A673 (cell line): Measurements from ENCODE around the gene SLC7A5. TPM values are rescaled to one million over a fixed set of nuclear protein-coding genes. Genes with fewer than 3 reads are reported as not detected.
"Not testable (repeated sequence)": the region's sequence is repeated elsewhere in the genome, so short reads cannot be mapped to it uniquely, and the experiment has no call there.

Experiments
- BruUV-seq: library from RNA; stranded (reverse); fragments of 400-500 nt; replicated peaks from 2 replicates; lab custom pipeline; 2021; lab: Mats Ljungman, UMichigan
- CTCF ChIA-PET: fragments of 300-600 bp; sonication (Branson Sonifier 250); formaldehyde crosslinking; loops from one replicate; lab custom pipeline; 2022; ENCODE audit warnings: antibody characterized with exemption; lab: Charles Lee
- POLR2A ChIA-PET: fragments of 300-600 bp; sonication (Branson Sonifier 250); formaldehyde crosslinking; loops from one replicate; lab custom pipeline; 2022; ENCODE audit warnings: antibody characterized with exemption; ENCODE audit not compliant: low non-redundant PET; lab: Charles Lee
- DNase-seq: peaks from one replicate; pipeline ENCODE4 v3.0.0-alpha.2; 2015; ENCODE audit warnings: low spot score
- H3K27ac ChIP-seq: fragments of 200-600 bp; sonication (generic); 2 replicates; pipeline ENCODE4 v1.5.1; 2016; ENCODE audit warnings: mixed run types, low read depth, mild to moderate bottlenecking, mixed read lengths, antibody characterized with exemption, low read length; ENCODE audit not compliant: poor library complexity, severe bottlenecking
- H3K27me3 ChIP-seq: fragments of 200-600 bp; sonication (generic); replicated peaks from 2 replicates; pipeline ENCODE4 v1.6.1; 2017; ENCODE audit warnings: mixed run types, low read depth, mild to moderate bottlenecking, mixed read lengths, antibody characterized with exemption, low read length; ENCODE audit not compliant: insufficient read depth, poor library complexity
- H3K36me3 ChIP-seq: fragments of 200-600 bp; sonication (generic); 2 replicates; pipeline ENCODE4 v1.6.1; 2016; ENCODE audit warnings: mixed run types, mild to moderate bottlenecking, mixed read lengths, antibody characterized with exemption, low read length; ENCODE audit not compliant: insufficient read depth, poor library complexity, severe bottlenecking
- H3K4me1 ChIP-seq: fragments of 200-600 bp; sonication (generic); 2 replicates; pipeline ENCODE4 v1.6.1; 2017; ENCODE audit warnings: mixed run types, mild to moderate bottlenecking, mixed read lengths, antibody characterized with exemption, low read length; ENCODE audit not compliant: insufficient read depth, poor library complexity, severe bottlenecking
- H3K4me3 ChIP-seq: fragments of 200-600 bp; sonication (generic); 2 replicates; pipeline ENCODE4 v1.5.1; 2016; ENCODE audit warnings: low read depth, mixed run types, mild to moderate bottlenecking, mixed read lengths, low read length; ENCODE audit not compliant: poor library complexity, severe bottlenecking
- H3K9me3 ChIP-seq: fragments of 200-600 bp; sonication (generic); 2 replicates; pipeline ENCODE4 v1.6.1; 2016; ENCODE audit warnings: mixed run types, low read depth, mild to moderate bottlenecking, mixed read lengths, antibody characterized with exemption, low read length; ENCODE audit not compliant: poor library complexity, severe bottlenecking
- CTCF ChIP-seq: fragments of 300-800, 200-600 bp; sonication (generic); conservative IDR thresholded peaks from 2 replicates; pipeline ENCODE4 v1.5.1; 2017; ENCODE audit warnings: low read depth, mild to moderate bottlenecking, antibody characterized with exemption, low read length, moderate library complexity, mixed read lengths
- EZH2 ChIP-seq: fragments of 200-600 bp; sonication (generic); IDR thresholded peaks from 2 replicates; pipeline ENCODE4 v1.6.1; 2017; ENCODE audit warnings: borderline replicate concordance, low read depth, mild to moderate bottlenecking, mixed read lengths, antibody characterized with exemption, low read length; ENCODE audit not compliant: poor library complexity, severe bottlenecking
- intact Hi-C: fragments of 100-400 bp; cut with micrococcal nuclease; formaldehyde crosslinking; loops from one replicate; pipeline ENCODE4 v1.10.0; 2022; ENCODE audit not compliant: unreplicated experiment
- total RNA-seq: library from RNA; stranded (reverse); gene quantifications from 2 replicates; pipeline ENCODE4 v1.2.3, GENCODE V29; 2021

The SLC7A5 gene
- total RNA-seq, 1 experiment from 2014 or later, result 371 TPM

- intact Hi-C loops, H3K9me3 ChIP-seq, H3K27me3 ChIP-seq, H3K4me3 ChIP-seq, DNase-seq, BruUV-seq, CTCF ChIA-PET: not testable (repeated sequence)
- Histone ChIP-seq H3K4me1 (peaks cover 42% of the 10 kb centered on the region), H3K36me3 (peaks cover 36% of the 10 kb centered on the region), H3K27ac (peak overlapping the region; percentile 42)
- POLR2A ChIA-PET, result interaction anchor here (1.0 kb wide), 1 partner anchor 10 kb away, joined by 3 read pairs; no protein-coding TSS in a partner anchor
These were observed 6.5 kb downstream of the SLC7A5 start for GRCh38 chr16:87862597-87863326.

DNA sequence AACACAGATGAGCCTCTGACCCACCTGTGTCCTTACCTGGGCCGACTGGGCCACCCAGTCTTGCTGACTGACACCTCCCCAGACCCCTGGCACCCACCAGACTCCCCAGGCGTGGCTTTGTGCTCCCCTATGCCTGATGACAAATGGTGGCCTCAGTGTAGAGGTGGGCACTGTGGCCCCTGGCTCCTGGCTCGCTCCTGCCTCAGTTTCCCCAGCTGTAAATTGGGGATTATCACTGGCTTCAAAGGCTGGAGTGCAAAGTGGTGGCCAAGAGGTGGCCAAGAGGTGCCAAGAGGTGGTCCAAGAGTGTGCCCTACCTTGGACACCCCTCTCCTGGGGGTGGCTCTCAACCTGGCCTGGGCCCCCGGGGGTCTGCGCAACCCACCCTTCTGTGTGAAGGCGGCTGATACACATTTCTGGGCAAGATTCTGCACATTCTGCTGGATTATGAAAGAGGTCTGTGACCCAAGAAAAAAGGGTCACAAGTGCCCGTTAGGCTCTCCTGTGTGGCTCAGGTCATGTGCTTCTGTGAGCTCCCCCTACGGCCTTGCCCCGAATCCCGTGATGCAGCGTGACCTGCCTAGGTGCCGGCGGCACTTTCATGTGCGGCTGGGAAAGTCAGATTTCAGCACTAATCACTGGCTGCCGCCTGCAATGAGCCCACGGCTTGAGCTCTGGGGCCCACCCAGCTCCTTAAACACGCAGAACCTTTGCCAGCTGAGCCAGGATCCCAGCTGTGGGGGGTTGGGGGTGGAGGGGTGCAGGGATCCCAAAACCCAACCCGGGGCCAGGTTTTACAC is 7.8 kb downstream of the SLC7A5 start:
- Histone ChIP-seq H3K4me1 (peaks cover 49% of the 10 kb centered on the region), H3K36me3 (peaks cover 36% of the 10 kb centered on the region), H3K27ac (peak overlapping the region; percentile 49)
- H3K27me3 ChIP-seq, H3K9me3 ChIP-seq, DNase-seq, H3K4me3 ChIP-seq, BruUV-seq, CTCF ChIA-PET, intact Hi-C loops: not testable (repeated sequence)
- POLR2A ChIA-PET, result interaction anchor here (0.6 to 1.0 kb wide), 2 partner anchors 9 to 570 kb away, joined by 3 read pairs; no protein-coding TSS in a partner anchor

GRCh38 chr16:87860553-87861299 is 8.6 kb downstream of the SLC7A5 start:
- Histone ChIP-seq H3K27me3 (no peaks in the 10 kb centered on the region), H3K27ac (peak overlapping the region; percentile 49), H3K4me1 (peaks cover 55% of the 10 kb centered on the region), H3K4me3 (no peak overlapping the region), H3K36me3 (peaks cover 36% of the 10 kb centered on the region), H3K9me3 (no peaks in the 10 kb centered on the region)
- ChIA-PET CTCF (no interaction called here), POLR2A (interaction anchor here (0.5 kb wide), 1 partner anchor 94 kb away, joined by 3 read pairs; no protein-coding TSS in a partner anchor)
- no peak for TF ChIP-seq EZH2
- no peak for TF ChIP-seq CTCF
- intact Hi-C loops, result no loop called here
- BruUV-seq, result no TSS peak
- DNase-seq, result no peak

GRCh38 chr16:87858151-87858993 is 10.9 kb downstream of the SLC7A5 start:
- DNase-seq, intact Hi-C loops, CTCF ChIA-PET, BruUV-seq, H3K4me3 ChIP-seq, POLR2A ChIA-PET, H3K9me3 ChIP-seq, H3K27me3 ChIP-seq: not testable (repeated sequence)
- H3K27ac ChIP-seq, result peak overlapping the region; percentile 19
- H3K4me1 ChIP-seq, result peaks cover 63% of the 10 kb centered on the region
- peaks cover 30% of the 10 kb centered on the region for H3K36me3 ChIP-seq
